MCF 10A (cell line): ENCODE results near the gene DDN. TPM values are rescaled to one million over a fixed set of nuclear protein-coding genes. Genes with fewer than 3 reads are reported as not detected.

Source experiments
- BruUV-seq: library from RNA; stranded (reverse); fragments of 400-500 nt; replicated peaks from 2 replicates; lab custom pipeline; 2021; lab: Mats Ljungman, UMichigan
- CTCF ChIA-PET: fragments of 300-600 bp; sonication (Branson Sonifier 250); formaldehyde crosslinking; extraction: SDS; loops from one replicate; lab custom pipeline; 2021; ENCODE audit warnings: antibody characterized with exemption, inconsistent platforms; lab: Yijun Ruan, JAX
- POLR2A ChIA-PET: fragments of 300-600, 350-650 bp; sonication (Branson Sonifier 250); formaldehyde crosslinking; extraction: SDS; loops from one replicate; lab custom pipeline; 2020; ENCODE audit warnings: antibody characterized with exemption, inconsistent platforms; lab: Yijun Ruan, JAX
- DNase-seq: peaks from one replicate; pipeline ENCODE4 v3.0.0-alpha.2; 2018; ENCODE audit not compliant: unreplicated experiment
- H3K27ac Mint-ChIP-seq: one replicate; pipeline ENCODE4 v1.8.0; 2022; ENCODE audit warnings: mild to moderate bottlenecking, low read depth, mixed read lengths; ENCODE audit not compliant: unreplicated experiment
- H3K27me3 Mint-ChIP-seq: one replicate; pipeline ENCODE4 v1.8.0; 2022; ENCODE audit warnings: mixed read lengths; ENCODE audit not compliant: insufficient read depth, unreplicated experiment
- H3K36me3 Mint-ChIP-seq: one replicate; pipeline ENCODE4 v1.8.0; 2022; ENCODE audit warnings: mild to moderate bottlenecking, moderate library complexity, mixed read lengths; ENCODE audit not compliant: insufficient read depth, unreplicated experiment
- H3K4me1 Mint-ChIP-seq: one replicate; pipeline ENCODE4 v1.8.0; 2022; ENCODE audit warnings: mixed read lengths; ENCODE audit not compliant: insufficient read depth, unreplicated experiment
- H3K4me3 Mint-ChIP-seq: one replicate; pipeline ENCODE4 v1.8.0; 2022; ENCODE audit warnings: mild to moderate bottlenecking, moderate library complexity, mixed read lengths; ENCODE audit not compliant: unreplicated experiment
- H3K9me3 Mint-ChIP-seq: one replicate; pipeline ENCODE4 v1.8.0; 2022; ENCODE audit warnings: mixed read lengths; ENCODE audit not compliant: unreplicated experiment
- CTCF ChIP-seq: fragments of 200-600 bp; IDR thresholded peaks from one replicate; pipeline ENCODE4 v1.8.0; 2022; ENCODE audit warnings: antibody characterized with exemption, mild to moderate bottlenecking; ENCODE audit not compliant: unreplicated experiment
- intact Hi-C: fragments of 100-400 bp; cut with micrococcal nuclease; formaldehyde crosslinking; loops from 2 replicates; pipeline ENCODE4 v1.14.1; 2022
- total RNA-seq: library from RNA; stranded (reverse); gene quantifications from 2 replicates; pipeline ENCODE4 v1.2.3, GENCODE V29; 2022

DDN gene
- total RNA-seq, 1 experiment from 2014 or later: 0.28 TPM

GRCh38 chr12:48961801-48962200 lies 37.4 kb downstream of the DDN start:
- ChIA-PET POLR2A (interaction anchor here (0.5 kb wide), 1 partner anchor 258 kb away, joined by 5 read pairs; no protein-coding TSS in a partner anchor), CTCF (interaction anchor here (0.7 to 3.3 kb wide), 5 partner anchors 10 to 396 kb away, joined by 3 to 15 read pairs (median 5); partner anchors contain the start of gene WNT10B)
- H3K4me3 Mint-ChIP-seq: no peak overlapping the region

GRCh38 chr12:48961331-48961730 lies 37.8 kb downstream of the DDN start:
- H3K4me3 Mint-ChIP-seq: no peak overlapping the region
- CTCF ChIA-PET: interaction anchor here (1.1 to 3.3 kb wide), 4 partner anchors 10 to 27 kb away, joined by 3 to 15 read pairs (median 7); partner anchors contain the start of genes WNT1 and WNT10B
- peaks cover 2% of the 10 kb centered on the region for H3K36me3 Mint-ChIP-seq
- H3K9me3 Mint-ChIP-seq: no peaks in the 10 kb centered on the region
- POLR2A ChIA-PET: no interaction called here
- DNase-seq: no peak
- H3K4me1 Mint-ChIP-seq: peaks cover 21% of the 10 kb centered on the region
- intact Hi-C loops: no loop called here
- no TSS peak for BruUV-seq
- H3K27me3 Mint-ChIP-seq: no peaks in the 10 kb centered on the region
- TF ChIP-seq CTCF: no peak
- H3K27ac Mint-ChIP-seq: no peak overlapping the region

More at GRCh38 chr12:48961801-48962200, 37.4 kb downstream of the DDN start:
- BruUV-seq: no TSS peak
- Mint-ChIP-seq H3K36me3 (no peaks in the 10 kb centered on the region), H3K27me3 (no peaks in the 10 kb centered on the region), H3K4me1 (peaks cover 19% of the 10 kb centered on the region), H3K27ac (no peak overlapping the region), H3K9me3 (no peaks in the 10 kb centered on the region)
- DNase-seq: no peak
- TF ChIP-seq CTCF: no peak
- intact Hi-C loops: no loop called here

GRCh38 chr12:48960834-48961233 lies 38.3 kb downstream of the DDN start:
- Mint-ChIP-seq H3K27me3 (no peaks in the 10 kb centered on the region), H3K9me3 (no peaks in the 10 kb centered on the region), H3K27ac (no peak overlapping the region), H3K4me3 (no peak overlapping the region), H3K4me1 (peaks cover 26% of the 10 kb centered on the region), H3K36me3 (peaks cover 6% of the 10 kb centered on the region)
- POLR2A ChIA-PET: no interaction called here
- BruUV-seq: no TSS peak
- CTCF ChIA-PET: interaction anchor here (0.6 to 3.3 kb wide), 5 partner anchors 10 to 227 kb away, joined by 3 to 15 read pairs (median 6); partner anchors contain the start of genes WNT1 and WNT10B
- DNase-seq: no peak
- TF ChIP-seq CTCF: no peak
- intact Hi-C loops: no loop called here

GRCh38 chr12:48958049-48958388 lies 41.2 kb downstream of the DDN start:
- no peaks in the 10 kb centered on the region for H3K27me3 Mint-ChIP-seq
- CTCF ChIA-PET: interaction anchor here (0.5 to 2.7 kb wide), 11 partner anchors 13 to 1905 kb away, joined by 3 to 13 read pairs (median 4); partner anchors contain the start of gene WNT1
- no peak for TF ChIP-seq CTCF
- intact Hi-C loops: no loop called here
- H3K36me3 Mint-ChIP-seq: peaks cover 15% of the 10 kb centered on the region
- H3K4me3 Mint-ChIP-seq: peak overlapping the region; percentile 99
- no peak for DNase-seq
- peaks cover 34% of the 10 kb centered on the region for H3K4me1 Mint-ChIP-seq
- POLR2A ChIA-PET: interaction anchor here (0.6 to 3.5 kb wide), 15 partner anchors 10 to 1263 kb away, joined by 3 to 20 read pairs (median 7); partner anchors contain the start of genes DDX23, LMBR1L, RND1 and TUBA1B
- no peak overlapping the region for H3K27ac Mint-ChIP-seq
- no TSS peak for BruUV-seq
- H3K9me3 Mint-ChIP-seq: no peaks in the 10 kb centered on the region
